ENCODE measurements around the gene THOC7. TPM values are rescaled to one million over a fixed set of nuclear protein-coding genes. Genes with fewer than 3 reads are reported as not detected.

Gene THOC7
- total and polyA plus RNA-seq, 2 donors (not counting 3 experiments of a cell fraction or from before 2014, with no cell fraction given): 16.9 to 68.7 TPM

DNA sequence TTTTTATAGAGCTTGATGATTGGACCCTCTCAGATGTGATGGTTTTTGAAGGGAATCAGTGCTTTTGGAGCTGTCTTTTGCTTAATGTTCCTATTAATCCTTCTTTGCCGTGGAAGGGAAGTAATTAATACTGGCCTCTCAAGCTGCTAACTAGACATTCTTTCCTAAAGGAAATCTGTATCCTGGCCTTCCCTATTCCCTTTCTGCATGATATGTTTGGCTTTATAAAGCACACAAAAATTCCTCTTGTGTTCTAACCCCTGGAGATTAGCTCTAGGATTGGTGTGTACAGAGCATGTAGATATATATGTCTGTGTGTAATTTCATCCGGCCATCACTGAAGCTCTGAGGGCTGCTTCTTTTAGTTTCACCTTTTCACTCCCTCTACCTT is 7.0 kb upstream of the THOC7 start:
- FAIRE-seq: no peak
- CTCF ChIA-PET: interaction anchor here (0.7 to 1.0 kb wide), 3 partner anchors 13 to 91 kb away, joined by 3 read pairs; no protein-coding TSS in a partner anchor

More for the DNA sequence above, 7.0 kb upstream of the THOC7 start:
- Histone ChIP-seq H3K9me1 (replicated peaks; ENCODE audit: control insufficient read depth, extremely low read depth, insufficient read depth, low read length) (no peaks in the 10 kb centered on the region), H3K27ac (ENCODE audit: insufficient read depth, low read depth, low read length) (no peak overlapping the region), H4K20me1 (replicated peaks; ENCODE audit: control insufficient read depth, extremely low read depth, insufficient read depth, low read length) (no peaks in the 10 kb centered on the region), H2AFZ (ENCODE audit: low read depth, low read length) (no peak overlapping the region), H3K36me3 (ENCODE audit: control insufficient read depth in 2 of 2, extremely low read depth in 1 of 2, insufficient read depth in 2 of 2, low read length in 2 of 2) (no peaks in the 10 kb centered on the region), H3K9me3 (replicated peaks; ENCODE audit: control insufficient read depth, insufficient read depth, low read length) (no peaks in the 10 kb centered on the region), H3K9ac (replicated peaks; ENCODE audit: extremely low read depth, insufficient read depth, low read length) (no peak overlapping the region), H3K27me3 (ENCODE audit: control insufficient read depth in 2 of 2, insufficient read depth in 2 of 2, low read length in 2 of 2) (no peaks in the 10 kb centered on the region), H3K4me3 (replicated peaks in 1 of 3; ENCODE audit: insufficient read depth in 1 of 3, low read depth in 1 of 3, low read length in 3 of 3) (no peak overlapping the region), H3K4me2 (ENCODE audit: insufficient read depth, low read length) (no peak overlapping the region), H3K79me2 (ENCODE audit: control insufficient read depth, insufficient read depth, low read length) (peaks cover 53% of the 10 kb centered on the region), H3K4me1 (ENCODE audit: control insufficient read depth, extremely low read depth, insufficient read depth, low read length) (peaks cover 2% of the 10 kb centered on the region)
- dilution Hi-C loops (cut with MboI; ENCODE audit: extremely low pct_ligation_motif_present, low sequenced_read_pairs) (no loop called here), intact Hi-C loops (cut with micrococcal nuclease) (no loop called here)
- DNase-seq (ENCODE audit: low read depth, low spot score): peak; percentile 67
- POLR2A ChIA-PET: no interaction called here
- no peak for TF ChIP-seq MAX (IDR thresholded peaks at IDR 0.05; ENCODE audit: insufficient read depth, insufficient read length)
- TF ChIP-seq MYC (IDR thresholded peaks at IDR 0.05; ENCODE audit: low read depth, low read length): no peak
- no peak for TF ChIP-seq POLR2AphosphoS5 (IDR thresholded peaks at IDR 0.05; ENCODE audit: insufficient read depth, low read depth, low read length)
- no peak for TF ChIP-seq FOS (IDR thresholded peaks at IDR 0.05; ENCODE audit: borderline replicate concordance, insufficient read depth, low read length)
- TF ChIP-seq, protein P1, sequence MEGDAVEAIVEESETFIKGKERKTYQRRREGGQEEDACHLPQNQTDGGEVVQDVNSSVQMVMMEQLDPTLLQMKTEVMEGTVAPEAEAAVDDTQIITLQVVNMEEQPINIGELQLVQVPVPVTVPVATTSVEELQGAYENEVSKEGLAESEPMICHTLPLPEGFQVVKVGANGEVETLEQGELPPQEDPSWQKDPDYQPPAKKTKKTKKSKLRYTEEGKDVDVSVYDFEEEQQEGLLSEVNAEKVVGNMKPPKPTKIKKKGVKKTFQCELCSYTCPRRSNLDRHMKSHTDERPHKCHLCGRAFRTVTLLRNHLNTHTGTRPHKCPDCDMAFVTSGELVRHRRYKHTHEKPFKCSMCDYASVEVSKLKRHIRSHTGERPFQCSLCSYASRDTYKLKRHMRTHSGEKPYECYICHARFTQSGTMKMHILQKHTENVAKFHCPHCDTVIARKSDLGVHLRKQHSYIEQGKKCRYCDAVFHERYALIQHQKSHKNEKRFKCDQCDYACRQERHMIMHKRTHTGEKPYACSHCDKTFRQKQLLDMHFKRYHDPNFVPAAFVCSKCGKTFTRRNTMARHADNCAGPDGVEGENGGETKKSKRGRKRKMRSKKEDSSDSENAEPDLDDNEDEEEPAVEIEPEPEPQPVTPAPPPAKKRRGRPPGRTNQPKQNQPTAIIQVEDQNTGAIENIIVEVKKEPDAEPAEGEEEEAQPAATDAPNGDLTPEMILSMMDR (IDR thresholded peaks at IDR 0.05; ENCODE audit: extremely low read depth in 1 of 2, insufficient read depth in 1 of 2, low read depth in 1 of 2, low read length in 2 of 2): no peak
- no TSS peak for BruUV-seq (replicated peaks)
